SK-N-SH (cell line): ENCODE measurements around the gene HSPB1.

Source experiments
- EP300 ChIP-seq, 2 experiments: IDR thresholded peaks; 2 replicates each; pipeline versions ENCODE4 v1.4.0 to v1.6.1; 2012; ENCODE audit warnings: borderline replicate concordance in 1 of 2, low read depth in 1 of 2, low read length in 1 of 2
- EZH2phosphoT487 ChIP-seq: fragments of 200-600 bp; sonication (generic); IDR thresholded peaks from 2 replicates; pipeline ENCODE4 v1.6.1; 2017; ENCODE audit warnings: low read depth, mixed run types, mild to moderate bottlenecking, antibody characterized with exemption, moderate library complexity, borderline replicate concordance
- GATA2 ChIP-seq: sonication (generic); formaldehyde crosslinking; IDR thresholded peaks from 2 replicates; pipeline ENCODE4 v1.5.0; 2020; ENCODE audit warnings: mild to moderate bottlenecking, missing genetic modification reagents
- MAX ChIP-seq: IDR thresholded peaks from 2 replicates; pipeline ENCODE4 v1.4.0; 2012; ENCODE audit warnings: low read depth
- POLR2AphosphoS5 ChIP-seq: IDR thresholded peaks from 2 replicates; pipeline ENCODE4 v1.6.1; 2012; ENCODE audit warnings: low read depth, low read length
- RAD21 ChIP-seq: IDR thresholded peaks from 2 replicates; pipeline ENCODE4 v1.6.1; 2012; ENCODE audit warnings: mild to moderate bottlenecking, low read length
- TF ChIP-seq, protein P1 (sequence below): fragments of 200-600 bp; sonication (generic); IDR thresholded peaks from 2 replicates; pipeline ENCODE4 v1.6.1; 2017; ENCODE audit warnings: antibody characterized with exemption, mild to moderate bottlenecking, moderate library complexity

GRCh38 chr7:76272142-76272541 is 30.3 kb upstream of the HSPB1 start:
- TF ChIP-seq, protein P1, sequence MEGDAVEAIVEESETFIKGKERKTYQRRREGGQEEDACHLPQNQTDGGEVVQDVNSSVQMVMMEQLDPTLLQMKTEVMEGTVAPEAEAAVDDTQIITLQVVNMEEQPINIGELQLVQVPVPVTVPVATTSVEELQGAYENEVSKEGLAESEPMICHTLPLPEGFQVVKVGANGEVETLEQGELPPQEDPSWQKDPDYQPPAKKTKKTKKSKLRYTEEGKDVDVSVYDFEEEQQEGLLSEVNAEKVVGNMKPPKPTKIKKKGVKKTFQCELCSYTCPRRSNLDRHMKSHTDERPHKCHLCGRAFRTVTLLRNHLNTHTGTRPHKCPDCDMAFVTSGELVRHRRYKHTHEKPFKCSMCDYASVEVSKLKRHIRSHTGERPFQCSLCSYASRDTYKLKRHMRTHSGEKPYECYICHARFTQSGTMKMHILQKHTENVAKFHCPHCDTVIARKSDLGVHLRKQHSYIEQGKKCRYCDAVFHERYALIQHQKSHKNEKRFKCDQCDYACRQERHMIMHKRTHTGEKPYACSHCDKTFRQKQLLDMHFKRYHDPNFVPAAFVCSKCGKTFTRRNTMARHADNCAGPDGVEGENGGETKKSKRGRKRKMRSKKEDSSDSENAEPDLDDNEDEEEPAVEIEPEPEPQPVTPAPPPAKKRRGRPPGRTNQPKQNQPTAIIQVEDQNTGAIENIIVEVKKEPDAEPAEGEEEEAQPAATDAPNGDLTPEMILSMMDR, result no peak
- TF ChIP-seq MAX (no peak), POLR2AphosphoS5 (no peak), RAD21 (no peak), EZH2phosphoT487 (no peak), EP300 (IDR thresholded peaks at IDR 0.05; ENCODE audit: borderline replicate concordance in 1 of 2, low read depth in 1 of 2, low read length in 1 of 2) (no peak), GATA2 (CRISPR knock-in tag) (no peak)
